Karpas-422 (cell line): ENCODE measurements around the gene CHPF2. TPM values are rescaled to one million over a fixed set of nuclear protein-coding genes. Genes with fewer than 3 reads are reported as not detected.

Experiments
- DNase-seq: peaks from one replicate; pipeline ENCODE4 v3.0.0-alpha.2; 2015
- H2AFZ ChIP-seq: fragments of 200-600 bp; sonication (generic); 2 replicates; pipeline ENCODE4 v1.6.1; 2014; ENCODE audit warnings: antibody characterized with exemption, low read length, mixed read lengths
- H3K27ac ChIP-seq: fragments of 200-600 bp; sonication (generic); 2 replicates; pipeline ENCODE4 v1.5.1; 2014; ENCODE audit warnings: mild to moderate bottlenecking, low read length, moderate library complexity
- H3K27me3 ChIP-seq: fragments of 200-600 bp; sonication (generic); 2 replicates; pipeline ENCODE4 v1.6.1; 2014; ENCODE audit warnings: low read length, mixed read lengths
- H3K36me3 ChIP-seq: fragments of 200-600 bp; sonication (generic); 2 replicates; pipeline ENCODE4 v1.6.1; 2014; ENCODE audit warnings: low read length, mixed read lengths; ENCODE audit not compliant: insufficient read depth
- H3K4me1 ChIP-seq: fragments of 200-600 bp; sonication (generic); 2 replicates; pipeline ENCODE4 v1.6.1; 2014; ENCODE audit warnings: mild to moderate bottlenecking, low read length, mixed read lengths
- H3K4me2 ChIP-seq: fragments of 200-600 bp; sonication (generic); 2 replicates; pipeline ENCODE4 v1.6.1; 2014; ENCODE audit warnings: low read length, low read depth, mild to moderate bottlenecking; ENCODE audit not compliant: poor library complexity, severe bottlenecking
- H3K4me3 ChIP-seq: fragments of 200-600 bp; sonication (generic); 2 replicates; pipeline ENCODE4 v1.5.1; 2014; ENCODE audit warnings: mild to moderate bottlenecking, antibody characterized with exemption, low read length, mixed read lengths
- H3K79me2 ChIP-seq: fragments of 200-600 bp; sonication (generic); 2 replicates; pipeline ENCODE4 v1.6.1; 2014; ENCODE audit warnings: mild to moderate bottlenecking, low read length, mixed read lengths
- H3K9ac ChIP-seq: fragments of 200-600 bp; sonication (generic); 2 replicates; pipeline ENCODE4 v1.6.0; 2014; ENCODE audit warnings: low read length
- H3K9me2 ChIP-seq: fragments of 200-600 bp; sonication (generic), shearing (Covaris generic); replicated peaks from 2 replicates; pipeline ENCODE4 v1.6.0; 2014; ENCODE audit warnings: mild to moderate bottlenecking, low read length, moderate library complexity; ENCODE audit not compliant: insufficient read depth
- H3K9me3 ChIP-seq: fragments of 300-700, 200-600 bp; sonication (generic); 2 replicates; pipeline ENCODE4 v1.6.1; 2014; ENCODE audit warnings: low read length, mixed read lengths
- H4K20me1 ChIP-seq: fragments of 200-600 bp; sonication (generic); 2 replicates; pipeline ENCODE4 v1.6.1; 2014; ENCODE audit warnings: mild to moderate bottlenecking, antibody characterized with exemption, low read length, low read depth; ENCODE audit not compliant: insufficient read depth
- total RNA-seq: library from RNA; depleted of rRNA; stranded (reverse); fragments of >200 nt; shearing (Covaris generic); gene quantifications from 2 replicates; pipeline ENCODE4 v1.2.3, GENCODE V29; 2014; ENCODE audit warnings: low replicate concordance

Gene CHPF2
- total RNA-seq, 1 experiment from 2014 or later = 24.7 TPM

GRCh38 chr7:151254316-151254715 lies 22.0 kb downstream of the CHPF2 start:
- no peak overlapping the region for H3K27ac ChIP-seq
- H3K79me2 ChIP-seq = no peaks in the 10 kb centered on the region
- H4K20me1 ChIP-seq = no peaks in the 10 kb centered on the region
- no peak overlapping the region for H3K9ac ChIP-seq
- H3K9me2 ChIP-seq = no peaks in the 10 kb centered on the region
- no peaks in the 10 kb centered on the region for H3K36me3 ChIP-seq
- H3K4me3 ChIP-seq = no peak overlapping the region
- H3K4me2 ChIP-seq = no peak overlapping the region
- no peak for DNase-seq
- H2AFZ ChIP-seq = no peak overlapping the region
- no peaks in the 10 kb centered on the region for H3K27me3 ChIP-seq
- H3K9me3 ChIP-seq = no peaks in the 10 kb centered on the region
- peaks cover 7% of the 10 kb centered on the region for H3K4me1 ChIP-seq

- no peak overlapping the region for H3K4me2 ChIP-seq
- H3K4me1 ChIP-seq = peaks cover 5% of the 10 kb centered on the region
- no peaks in the 10 kb centered on the region for H3K27me3 ChIP-seq
- no peaks in the 10 kb centered on the region for H4K20me1 ChIP-seq
- no peak overlapping the region for H3K9ac ChIP-seq
- H3K27ac ChIP-seq = no peak overlapping the region
- no peaks in the 10 kb centered on the region for H3K9me2 ChIP-seq
- no peak overlapping the region for H3K4me3 ChIP-seq
- H3K9me3 ChIP-seq = no peaks in the 10 kb centered on the region
- DNase-seq = no peak
- H3K79me2 ChIP-seq = no peaks in the 10 kb centered on the region
- no peak overlapping the region for H2AFZ ChIP-seq
- no peaks in the 10 kb centered on the region for H3K36me3 ChIP-seq
These were observed 22.6 kb downstream of the CHPF2 start for GRCh38 chr7:151254851-151255250.

GRCh38 chr7:151255390-151255789 lies 23.1 kb downstream of the CHPF2 start:
- Histone ChIP-seq H3K4me2 (no peak overlapping the region), H3K27ac (no peak overlapping the region), H3K4me3 (no peak overlapping the region), H3K27me3 (no peaks in the 10 kb centered on the region), H2AFZ (no peak overlapping the region), H3K9me2 (no peaks in the 10 kb centered on the region), H3K36me3 (no peaks in the 10 kb centered on the region), H4K20me1 (no peaks in the 10 kb centered on the region), H3K9me3 (no peaks in the 10 kb centered on the region), H3K9ac (no peak overlapping the region), H3K79me2 (no peaks in the 10 kb centered on the region), H3K4me1 (peaks cover 5% of the 10 kb centered on the region)
- DNase-seq = no peak

GRCh38 chr7:151256410-151257045 lies 24.2 kb downstream of the CHPF2 start:
- no peak overlapping the region for H3K27ac ChIP-seq
- no peaks in the 10 kb centered on the region; the same call in 1 of the 2 replicates for H3K4me1 ChIP-seq
- no peaks in the 10 kb centered on the region for H3K27me3 ChIP-seq
- no peaks in the 10 kb centered on the region for H3K36me3 ChIP-seq
- no peak overlapping the region for H3K4me3 ChIP-seq
- H2AFZ ChIP-seq = no peak overlapping the region
- no peaks in the 10 kb centered on the region for H3K79me2 ChIP-seq
- no peaks in the 10 kb centered on the region for H3K9me3 ChIP-seq
- H4K20me1 ChIP-seq = no peaks in the 10 kb centered on the region
- no peak overlapping the region for H3K9ac ChIP-seq
- no peaks in the 10 kb centered on the region for H3K9me2 ChIP-seq
- no peak for DNase-seq
- no peak overlapping the region for H3K4me2 ChIP-seq

- Histone ChIP-seq H2AFZ (no peak overlapping the region), H3K4me3 (no peak overlapping the region), H3K4me1 (no peaks in the 10 kb centered on the region), H3K27me3 (no peaks in the 10 kb centered on the region), H3K4me2 (no peak overlapping the region), H3K9me3 (no peaks in the 10 kb centered on the region), H4K20me1 (no peaks in the 10 kb centered on the region), H3K9me2 (no peaks in the 10 kb centered on the region), H3K27ac (no peak overlapping the region), H3K79me2 (no peaks in the 10 kb centered on the region), H3K9ac (no peak overlapping the region), H3K36me3 (no peaks in the 10 kb centered on the region)
- no peak for DNase-seq
These were observed 25.7 kb downstream of the CHPF2 start for GRCh38 chr7:151257990-151258389.

- Histone ChIP-seq H3K9me3 (no peaks in the 10 kb centered on the region), H3K4me2 (no peak overlapping the region), H3K9me2 (no peaks in the 10 kb centered on the region), H3K79me2 (no peaks in the 10 kb centered on the region), H3K9ac (no peak overlapping the region), H3K27ac (no peak overlapping the region), H3K4me3 (no peak overlapping the region), H3K27me3 (no peaks in the 10 kb centered on the region), H3K36me3 (no peaks in the 10 kb centered on the region), H4K20me1 (no peaks in the 10 kb centered on the region), H3K4me1 (no peaks in the 10 kb centered on the region), H2AFZ (no peak overlapping the region)
- DNase-seq = no peak
These were observed 28.2 kb downstream of the CHPF2 start for GRCh38 chr7:151260471-151260870.

- Histone ChIP-seq H3K79me2 (no peaks in the 10 kb centered on the region), H3K4me3 (no peak overlapping the region), H3K36me3 (no peaks in the 10 kb centered on the region), H3K27me3 (no peaks in the 10 kb centered on the region), H3K9me3 (no peaks in the 10 kb centered on the region), H4K20me1 (no peaks in the 10 kb centered on the region), H3K9ac (no peak overlapping the region), H3K27ac (no peak overlapping the region), H2AFZ (no peak overlapping the region), H3K9me2 (no peaks in the 10 kb centered on the region), H3K4me2 (no peak overlapping the region), H3K4me1 (no peaks in the 10 kb centered on the region)
- no peak for DNase-seq
These were observed 28.6 kb downstream of the CHPF2 start for GRCh38 chr7:151260883-151261282.

GRCh38 chr7:151261529-151261928 lies 29.2 kb downstream of the CHPF2 start:
- Histone ChIP-seq H2AFZ (no peak overlapping the region), H3K79me2 (no peaks in the 10 kb centered on the region), H3K27ac (no peak overlapping the region), H3K4me2 (no peak overlapping the region), H4K20me1 (no peaks in the 10 kb centered on the region), H3K36me3 (no peaks in the 10 kb centered on the region), H3K27me3 (no peaks in the 10 kb centered on the region), H3K9me3 (no peaks in the 10 kb centered on the region), H3K4me3 (no peak overlapping the region), H3K4me1 (no peaks in the 10 kb centered on the region), H3K9ac (no peak overlapping the region), H3K9me2 (no peaks in the 10 kb centered on the region)
- DNase-seq = no peak
